KOPT-K1 (cell line): ENCODE data around the gene AFG1L.

ENCODE experiments used
- H3K27ac ChIP-seq: fragments of 200-600 bp; sonication (generic); 2 replicates; pipeline ENCODE4 v1.5.1; 2016; ENCODE audit warnings: antibody characterized with exemption, mild to moderate bottlenecking, low read depth, low read length; ENCODE audit not compliant: poor library complexity, severe bottlenecking
- H3K36me3 ChIP-seq: fragments of 200-600 bp; sonication (generic); 2 replicates; pipeline ENCODE4 v1.5.1; 2017; ENCODE audit warnings: antibody characterized with exemption, mild to moderate bottlenecking, low read length, moderate library complexity; ENCODE audit not compliant: insufficient read depth
- H3K9me3 ChIP-seq: fragments of 200-600 bp; sonication (generic); 2 replicates; pipeline ENCODE4 v1.5.1; 2017; ENCODE audit warnings: antibody characterized with exemption, low read length, mild to moderate bottlenecking; ENCODE audit not compliant: insufficient read depth, poor library complexity, severe bottlenecking

The AFG1L gene

DNA sequence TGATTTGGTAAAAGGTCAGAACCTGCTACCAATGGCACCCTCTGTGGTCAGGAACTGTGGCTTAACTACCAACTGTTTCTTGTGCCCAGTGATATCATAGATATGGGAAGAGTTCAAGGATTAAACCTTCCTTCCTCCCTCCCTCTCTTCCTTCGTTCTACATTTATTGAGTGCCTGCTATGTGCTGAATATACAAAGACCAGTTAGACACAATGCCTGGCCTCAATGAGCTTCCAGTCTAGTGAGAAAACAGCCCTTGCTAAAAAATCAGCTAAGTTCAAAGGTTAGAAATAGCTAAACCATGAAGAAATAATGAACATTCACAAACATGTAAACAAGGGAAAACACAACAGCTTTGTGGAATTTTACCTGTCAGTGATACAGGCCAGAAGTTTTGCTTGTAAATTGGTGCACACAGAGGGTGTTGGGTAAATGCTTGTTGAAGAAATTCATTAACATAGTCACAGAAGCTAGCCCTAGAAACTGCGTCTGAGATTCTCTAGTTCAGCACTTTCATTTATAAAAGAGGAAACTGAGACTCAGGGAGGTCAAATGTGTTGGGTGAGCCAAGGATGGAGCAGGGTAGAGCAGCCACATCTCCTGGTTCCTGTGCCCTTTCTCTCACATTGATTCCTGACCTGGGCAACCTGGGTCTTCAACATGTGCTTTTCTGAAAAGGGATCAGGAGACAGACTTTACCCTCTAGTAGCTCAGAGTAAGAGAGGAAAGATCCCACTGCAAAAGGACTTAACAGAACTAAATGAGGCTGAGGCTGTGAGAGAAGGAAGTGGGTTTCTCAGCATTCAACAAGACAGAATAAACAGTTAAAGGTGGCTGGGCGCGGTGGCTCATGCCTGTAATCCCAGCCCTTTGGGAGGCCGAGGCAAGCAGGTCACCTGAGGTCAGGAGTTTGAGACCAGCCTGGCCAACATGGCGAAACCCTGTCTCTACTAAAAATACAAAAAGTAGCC is 251.5 kb downstream of the AFG1L start:
- Histone ChIP-seq H3K36me3 (no peaks in the 10 kb centered on the region), H3K27ac (no peak overlapping the region), H3K9me3 (no peaks in the 10 kb centered on the region)

DNA sequence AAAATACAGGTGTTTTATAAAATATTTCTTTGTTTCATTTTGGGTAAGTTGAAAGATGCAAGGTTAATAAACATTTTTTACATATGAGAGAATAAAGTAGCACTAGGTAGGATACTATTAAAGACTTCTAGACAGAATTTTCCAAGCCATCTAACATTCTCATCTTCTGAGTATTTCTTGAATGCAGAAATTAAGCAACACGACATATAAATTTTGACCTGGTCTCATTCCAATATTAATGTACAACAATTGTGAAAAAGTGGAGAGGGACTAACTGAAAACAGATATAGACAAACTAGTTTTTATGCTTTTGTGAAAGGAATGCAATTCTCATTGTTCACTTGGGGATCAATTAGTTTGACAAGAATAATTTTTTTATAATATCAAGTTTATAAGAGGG is 254.4 kb downstream of the AFG1L start:
- H3K27ac ChIP-seq: no peak overlapping the region
- no peaks in the 10 kb centered on the region for H3K9me3 ChIP-seq
- H3K36me3 ChIP-seq: no peaks in the 10 kb centered on the region

DNA sequence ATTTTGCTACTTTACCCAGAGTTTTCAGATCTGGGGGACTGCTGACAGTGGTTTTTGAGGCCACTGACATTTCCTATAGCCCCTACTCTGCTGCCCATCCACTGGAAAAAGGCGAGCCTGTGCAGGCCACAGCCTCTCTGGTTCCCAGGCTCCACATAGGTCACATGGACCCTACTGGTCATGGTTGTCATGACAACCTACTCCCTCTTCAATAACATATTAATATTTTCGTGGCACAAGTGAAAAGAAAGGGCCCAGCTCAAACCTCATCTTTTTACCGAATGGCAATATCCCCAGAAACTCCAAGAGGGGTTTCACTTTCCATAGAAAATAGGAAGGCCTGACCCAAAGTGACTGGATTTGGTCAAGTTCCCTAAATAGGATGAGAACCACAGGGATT is 254.9 kb downstream of the AFG1L start:
- Histone ChIP-seq H3K36me3 (no peaks in the 10 kb centered on the region), H3K9me3 (no peaks in the 10 kb centered on the region), H3K27ac (no peak overlapping the region)

DNA sequence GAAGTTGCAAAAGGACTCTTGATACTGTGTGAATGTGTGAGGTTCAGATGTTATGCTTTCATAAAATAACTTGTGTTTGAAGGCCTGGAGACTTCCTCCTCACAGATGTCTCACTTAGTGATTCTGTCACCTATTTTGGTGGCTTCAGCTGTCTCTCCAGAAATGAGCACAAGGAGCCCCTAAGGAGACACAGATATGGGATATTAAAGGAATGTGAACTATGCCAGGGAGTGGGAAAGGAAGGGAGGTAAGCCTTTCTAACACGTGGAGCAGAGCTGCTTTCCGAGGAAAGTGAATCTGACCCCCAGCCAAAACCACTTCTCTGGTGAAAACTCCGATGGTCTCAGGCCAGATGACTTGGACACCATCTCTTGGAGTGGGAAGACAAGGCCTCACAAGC is 255.4 kb downstream of the AFG1L start:
- Histone ChIP-seq H3K9me3 (no peaks in the 10 kb centered on the region), H3K27ac (no peak overlapping the region), H3K36me3 (no peaks in the 10 kb centered on the region)

DNA sequence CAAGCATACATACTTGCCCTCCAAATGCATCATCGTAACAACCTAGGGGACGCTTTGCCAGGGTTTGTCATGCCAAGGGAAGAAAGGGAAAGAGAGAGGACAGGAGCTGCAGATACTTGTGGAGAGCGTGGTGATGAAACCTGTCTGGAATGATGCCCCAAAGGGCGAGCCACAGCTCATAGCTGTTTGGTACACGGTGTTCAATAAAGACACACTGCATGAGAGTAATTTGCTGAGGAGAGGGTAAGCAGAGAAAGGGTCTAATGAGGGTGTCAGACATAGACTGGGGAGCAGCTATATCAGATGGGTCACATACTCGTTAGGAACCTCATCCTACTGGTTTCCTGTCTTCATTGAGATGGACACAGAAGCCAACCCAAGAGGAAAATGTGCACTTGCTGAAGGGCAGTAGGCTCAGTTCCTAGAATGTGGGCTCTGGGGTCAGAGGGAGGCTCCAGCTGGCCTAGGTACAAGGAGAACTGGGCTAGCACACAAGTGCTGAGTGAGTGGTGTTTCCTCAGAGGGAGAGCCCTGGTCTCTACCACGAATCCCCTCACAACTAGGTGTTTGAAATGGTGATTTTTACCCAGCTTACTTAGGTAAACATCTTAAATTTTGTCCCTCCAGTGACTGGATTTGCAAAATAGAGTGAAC is 260.7 kb downstream of the AFG1L start:
- H3K9me3 ChIP-seq: no peaks in the 10 kb centered on the region
- no peak overlapping the region for H3K27ac ChIP-seq
- no peaks in the 10 kb centered on the region for H3K36me3 ChIP-seq

DNA sequence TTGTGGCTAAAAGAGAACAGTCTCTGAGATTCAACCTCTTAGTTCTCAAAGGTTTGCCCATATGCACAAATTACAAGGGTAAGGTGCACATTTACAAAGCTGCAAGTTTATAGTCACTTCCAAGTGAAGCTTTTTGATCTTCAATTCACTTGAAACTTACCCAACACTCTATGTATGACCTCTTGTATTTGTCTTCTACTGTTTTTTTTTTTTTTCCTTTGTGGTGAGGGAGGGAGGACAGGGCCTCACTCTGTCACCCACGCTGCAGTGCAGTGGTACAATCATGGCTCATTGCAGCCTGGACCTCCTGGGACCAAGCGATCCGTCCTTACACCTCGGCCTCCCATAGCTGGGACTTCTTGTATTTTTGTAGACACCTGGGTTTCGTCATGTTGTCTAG is 261.4 kb downstream of the AFG1L start:
- Histone ChIP-seq H3K9me3 (no peaks in the 10 kb centered on the region), H3K27ac (no peak overlapping the region), H3K36me3 (no peaks in the 10 kb centered on the region)

DNA sequence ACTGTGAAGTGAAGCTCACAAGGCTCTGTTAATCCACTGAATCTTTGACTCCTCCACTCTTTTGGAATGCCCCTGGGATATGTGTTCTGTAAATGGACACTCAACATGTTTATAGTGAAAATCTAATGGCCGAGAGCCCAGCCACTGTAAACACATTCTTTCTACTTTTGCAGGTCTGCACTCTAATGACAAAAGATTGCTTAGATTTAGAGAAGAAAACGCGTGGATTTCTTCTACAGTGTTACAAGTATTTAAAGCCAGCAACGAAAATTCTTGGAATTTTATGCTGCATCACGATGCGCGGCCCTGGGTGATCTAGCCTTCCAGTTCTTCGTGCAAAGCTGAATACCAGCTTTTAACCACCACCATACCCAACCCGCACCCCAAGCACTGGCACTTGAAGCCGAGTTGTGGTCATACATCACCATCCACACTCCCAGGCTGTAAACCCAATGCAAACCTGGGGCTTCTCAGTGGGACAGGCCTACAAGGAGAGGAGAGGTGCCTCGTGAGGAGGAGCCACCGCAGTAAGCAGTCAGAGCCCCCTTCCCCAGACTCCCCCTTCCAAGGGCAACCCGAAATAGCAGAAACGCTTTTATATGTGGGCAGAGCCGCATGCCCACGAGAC is 262.1 kb downstream of the AFG1L start:
- H3K36me3 ChIP-seq: no peaks in the 10 kb centered on the region; the same call in 1 of the 2 replicates
- H3K9me3 ChIP-seq: no peaks in the 10 kb centered on the region
- H3K27ac ChIP-seq: peak overlapping the region; percentile 70

DNA sequence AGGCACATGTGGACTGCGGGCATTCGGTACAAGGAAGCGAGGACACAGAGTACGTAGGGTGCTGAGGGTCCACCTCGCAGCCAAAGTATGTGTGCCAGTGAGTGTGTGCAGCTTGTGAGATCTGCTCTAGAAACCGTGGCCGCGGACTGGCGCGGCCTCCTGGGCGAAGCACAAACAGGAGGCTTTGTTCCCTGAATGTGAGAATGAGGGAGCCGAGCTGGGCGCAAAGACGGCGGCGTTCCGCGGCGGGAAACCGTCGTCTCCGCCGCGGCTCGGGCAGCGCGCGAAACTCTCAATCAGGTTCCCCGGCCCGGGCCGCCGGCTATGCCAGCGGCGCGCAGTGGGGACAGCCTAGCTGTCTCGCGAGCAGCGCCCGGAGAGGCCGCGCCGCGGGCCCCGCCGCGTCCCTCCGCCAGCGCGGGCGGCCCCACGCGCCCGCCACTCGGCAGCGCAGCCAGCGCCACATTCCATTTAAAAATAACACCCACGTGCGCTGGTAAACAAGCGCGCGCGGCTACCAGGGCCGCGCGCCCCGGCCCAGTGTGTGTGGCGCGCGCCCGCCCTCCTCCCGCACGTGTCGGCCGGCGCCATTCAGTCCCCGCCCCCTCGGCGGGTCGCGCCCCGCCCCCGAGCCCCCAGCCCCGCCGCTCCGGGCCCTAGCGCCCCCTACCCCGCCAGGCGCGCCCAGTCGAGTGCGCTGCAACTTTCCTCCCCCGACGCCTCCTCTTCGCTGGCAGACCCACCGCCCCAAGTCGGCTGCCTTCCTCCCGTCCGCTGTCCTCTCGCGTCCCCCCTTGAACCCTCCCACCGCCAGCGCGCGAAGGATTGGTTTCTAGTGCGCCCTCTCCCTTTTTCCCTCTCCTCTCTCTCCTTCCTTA is 262.9 kb downstream of the AFG1L start:
- no peaks in the 10 kb centered on the region; the same call in 1 of the 2 replicates for H3K36me3 ChIP-seq
- peak overlapping the region; percentile 70 for H3K27ac ChIP-seq
- no peaks in the 10 kb centered on the region for H3K9me3 ChIP-seq

DNA sequence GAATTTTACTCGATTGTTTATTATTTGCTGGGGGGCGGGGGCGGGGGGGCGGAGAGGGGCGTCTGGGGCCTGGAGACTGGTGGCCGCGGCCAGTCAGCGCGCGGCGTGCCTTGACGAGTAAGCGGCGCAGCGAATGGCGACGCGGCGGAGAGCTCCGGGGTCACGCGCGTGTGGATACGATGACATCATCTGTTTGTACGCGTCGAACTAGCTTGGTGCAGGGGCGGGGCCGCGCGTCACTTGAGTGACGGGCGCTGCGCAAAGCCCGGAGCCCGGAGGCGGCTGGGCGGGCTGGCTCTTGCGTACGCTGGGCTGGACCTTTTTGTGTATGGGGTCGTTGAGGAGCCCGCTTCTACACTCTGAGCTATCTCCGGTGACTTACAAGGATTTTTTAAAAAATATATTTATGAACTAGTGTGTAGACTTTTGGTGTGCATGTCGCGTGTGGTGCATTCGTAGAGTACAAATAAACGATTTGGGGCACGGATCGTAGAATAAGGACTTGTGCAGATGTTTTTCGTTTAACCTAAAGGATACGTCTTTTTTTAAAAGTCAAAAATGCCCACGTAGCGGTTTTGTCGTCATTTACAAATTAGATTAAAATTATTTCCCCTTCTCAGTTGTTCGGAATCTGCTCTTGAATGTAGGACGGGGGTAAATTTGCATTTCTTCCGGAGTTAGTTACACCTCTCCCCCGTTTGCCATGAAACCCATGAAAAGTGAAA is 263.7 kb downstream of the AFG1L start:
- peaks cover 6% of the 10 kb centered on the region; the same call in 1 of the 2 replicates for H3K36me3 ChIP-seq
- H3K27ac ChIP-seq: peak overlapping the region; percentile 70
- H3K9me3 ChIP-seq: no peaks in the 10 kb centered on the region

DNA sequence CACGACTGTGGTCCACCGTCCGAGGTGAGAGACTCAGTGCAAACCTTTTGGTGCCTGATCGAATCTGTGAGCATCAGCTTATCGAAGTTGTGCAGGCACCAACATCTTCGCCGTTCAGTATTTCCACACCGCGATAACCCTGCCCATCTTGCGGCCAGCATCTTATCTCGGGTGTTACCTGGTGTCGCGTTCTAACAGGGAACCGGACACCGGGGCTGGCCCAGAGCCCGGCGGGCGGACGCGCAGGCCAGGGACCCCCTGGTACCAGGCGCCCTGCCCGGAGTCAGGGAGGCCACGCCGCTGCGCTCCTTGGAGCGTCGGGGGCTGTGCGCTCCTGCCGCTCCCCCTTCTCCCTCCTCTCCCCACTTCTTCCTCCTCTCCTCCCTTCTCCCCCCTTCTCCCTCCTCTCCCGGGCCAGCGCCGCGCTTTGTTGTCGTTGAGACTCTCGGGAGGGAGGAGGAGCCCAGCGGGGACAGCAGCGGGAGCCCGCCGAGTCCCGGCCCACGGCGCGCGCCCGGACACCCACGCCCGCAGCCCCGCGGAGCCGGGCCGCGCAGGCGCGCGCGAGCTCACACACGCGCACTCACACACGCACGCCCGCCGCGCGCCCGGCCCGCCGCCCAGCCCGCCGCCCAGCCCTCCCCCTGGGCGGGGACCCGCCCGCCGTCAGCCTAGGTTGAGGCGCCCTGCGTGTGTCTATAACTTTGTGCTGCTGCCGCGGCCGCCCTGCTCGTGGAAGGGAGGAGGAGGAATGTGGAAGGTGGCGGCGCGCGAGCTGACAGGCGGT is 264.4 kb downstream of the AFG1L start:
- peak overlapping the region; percentile 70 for H3K27ac ChIP-seq
- H3K9me3 ChIP-seq: no peaks in the 10 kb centered on the region

DNA sequence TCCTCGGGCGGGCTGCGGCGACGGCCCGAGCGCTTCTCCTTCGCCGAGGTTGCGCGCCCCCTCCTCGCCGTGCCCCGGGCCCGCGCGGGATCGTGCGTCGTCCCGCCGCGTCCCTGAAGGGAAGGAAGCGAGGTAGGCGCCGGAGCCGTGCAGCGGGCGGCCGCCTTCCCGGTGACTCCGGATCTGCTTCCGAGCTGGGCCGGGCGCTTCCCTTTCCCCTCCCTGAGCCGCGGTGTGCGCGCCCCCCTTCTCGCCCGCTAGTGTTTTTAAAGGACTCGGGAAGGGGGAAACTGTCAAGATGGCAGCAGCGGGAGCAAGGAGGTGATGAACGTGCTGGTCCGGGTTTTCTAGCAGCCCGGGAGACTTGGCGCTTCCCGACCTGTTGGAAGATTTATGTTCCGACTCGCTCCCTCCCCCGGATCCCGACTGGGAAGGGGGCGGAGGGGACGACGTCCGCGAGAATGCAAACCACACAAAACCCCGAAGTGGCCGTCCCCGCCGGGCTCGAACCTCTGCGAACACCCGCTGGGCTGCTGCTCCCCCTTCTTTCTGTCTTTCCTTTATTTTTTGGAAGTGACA is 265.1 kb downstream of the AFG1L start:
- H3K27ac ChIP-seq: peak overlapping the region; percentile 70
- H3K36me3 ChIP-seq: peaks cover 6% of the 10 kb centered on the region; the same call in 1 of the 2 replicates
- no peaks in the 10 kb centered on the region for H3K9me3 ChIP-seq

More for the DNA sequence above, 264.4 kb downstream of the AFG1L start:
- H3K36me3 ChIP-seq: peaks cover 6% of the 10 kb centered on the region; the same call in 1 of the 2 replicates

DNA sequence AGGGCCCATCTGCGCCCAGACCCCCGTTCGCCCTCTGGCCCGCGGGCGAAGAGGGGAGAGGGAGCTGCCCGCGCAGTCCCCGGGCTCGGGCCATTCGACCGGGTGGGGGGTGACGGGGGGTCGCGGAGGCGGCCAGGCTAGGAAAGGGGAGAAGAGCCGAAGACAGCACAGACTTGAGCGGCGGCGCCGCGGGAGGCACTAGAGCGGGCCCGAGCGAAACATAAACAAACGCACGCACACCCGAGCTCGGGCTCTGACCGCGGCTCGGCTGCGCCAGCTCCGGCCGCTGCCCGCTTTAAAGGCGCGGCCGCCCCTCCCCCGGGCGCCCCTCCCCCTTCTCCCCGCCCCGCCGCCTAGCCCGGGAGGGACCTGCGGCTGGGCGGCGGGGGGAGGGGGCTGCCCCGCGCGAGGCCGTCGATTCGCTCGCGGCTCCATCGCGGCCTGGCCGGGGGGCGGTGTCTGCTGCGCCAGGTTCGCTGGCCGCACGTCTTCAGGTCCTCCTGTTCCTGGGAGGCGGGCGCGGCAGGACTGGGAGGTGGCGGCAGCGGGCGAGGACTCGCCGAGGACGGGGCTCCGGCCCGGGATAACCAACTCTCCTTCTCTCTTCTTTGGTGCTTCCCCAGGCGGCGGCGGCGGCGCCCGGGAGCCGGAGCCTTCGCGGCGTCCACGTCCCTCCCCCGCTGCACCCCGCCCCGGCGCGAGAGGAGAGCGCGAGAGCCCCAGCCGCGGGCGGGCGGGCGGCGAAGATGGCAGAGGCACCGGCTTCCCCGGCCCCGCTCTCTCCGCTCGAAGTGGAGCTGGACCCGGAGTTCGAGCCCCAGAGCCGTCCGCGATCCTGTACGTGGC is 265.8 kb downstream of the AFG1L start, which contains the start of gene FOXO3:
Gene FOXO3 (plus strand): TSS at position 455 of the 846 bp plus-strand sequence. CDS start 292 bp downstream, at position 747.
- peak within 1 kb of the TSS; percentile 70 for H3K27ac ChIP-seq
- H3K36me3 ChIP-seq: peaks cover 6% of the 10 kb centered on the region; the same call in 1 of the 2 replicates
- H3K9me3 ChIP-seq: no peaks in the 10 kb centered on the region
